Measurements from ENCODE around the gene GPR135. TPM values are rescaled to one million over a fixed set of nuclear protein-coding genes. Genes with fewer than 3 reads are reported as not detected.

The GPR135 gene
- total RNA-seq: 10 to 100 TPM in 1 of 4 donors, 1 to 10 TPM in 3; 5.2 to 12.7 (median 6.1) TPM
- under 1 TPM in 1 of 3 donors, not detected in 2; 0.50 TPM for polyA plus RNA-seq

DNA sequence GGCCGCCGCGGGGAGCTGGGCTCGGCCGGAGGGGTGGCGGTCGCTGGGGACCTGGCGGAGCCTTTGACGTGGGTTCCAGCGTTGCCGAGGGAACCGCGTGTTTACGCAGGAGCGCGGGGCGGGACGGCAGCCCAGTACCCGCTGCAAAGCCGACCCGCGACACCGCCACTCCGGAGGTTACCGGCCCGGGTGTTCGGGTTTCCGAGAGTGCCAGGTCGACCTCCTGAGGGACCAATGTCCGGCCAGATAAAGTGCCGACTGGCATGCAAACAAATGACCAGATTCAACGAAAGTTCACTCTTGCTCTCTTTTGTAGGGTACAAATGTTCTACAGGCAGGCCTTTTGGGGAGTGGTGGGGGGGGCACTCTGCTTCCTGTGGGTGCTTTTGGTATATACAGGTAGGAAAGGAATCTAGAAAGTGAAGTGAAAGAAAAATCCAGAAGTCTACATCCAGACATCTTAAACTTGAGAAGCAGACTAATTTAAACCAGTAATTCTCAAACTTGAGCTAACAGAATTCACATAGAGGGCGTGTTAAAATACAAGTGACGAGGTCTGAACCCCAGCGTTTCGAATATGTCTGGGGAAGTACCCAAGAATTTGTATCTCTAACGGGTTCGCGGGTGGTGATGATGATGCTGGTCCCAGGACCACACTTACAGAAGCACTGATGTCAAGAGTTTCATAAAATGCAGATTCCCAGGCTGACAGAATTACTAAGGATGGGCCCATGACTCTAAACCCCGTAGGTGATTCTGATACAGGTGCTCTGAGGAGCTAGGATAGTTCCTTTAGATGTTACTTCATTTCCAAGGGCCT is at the start of gene GPR135:
GPR135 (minus strand) TSS at position 65 of the 820 bp plus-strand sequence. CDS start 154 bp downstream, outside the sequence.
- Histone ChIP-seq H3K27ac (peak within 1 kb of the TSS; percentile 86 to 87 (median 86)), H3K27me3 (no peaks in the 10 kb centered on the region), H3K9me3 (no peaks in the 10 kb centered on the region), H3K4me3 (peak within 1 kb of the TSS; percentile 53 to 80 (median 72)), H3K4me1 (peaks cover 0 to 19% (median 8%) of the 10 kb centered on the region in 4 donors), H3K36me3 (peaks cover 0 to 5% (median 0%) of the 10 kb centered on the region in 4 donors)
- WGBS, 2 donors: 18 to 19% methylated on average over 40 of the region's 40 CpGs
- DNase-seq: no peak
- TF ChIP-seq EP300 (IDR thresholded peaks at IDR 0.05) (no peak), POLR2A (IDR thresholded peaks at IDR 0.05) (no peak), POLR2AphosphoS5 (IDR thresholded peaks at IDR 0.05) (no peak)
- TF ChIP-seq, protein P1, sequence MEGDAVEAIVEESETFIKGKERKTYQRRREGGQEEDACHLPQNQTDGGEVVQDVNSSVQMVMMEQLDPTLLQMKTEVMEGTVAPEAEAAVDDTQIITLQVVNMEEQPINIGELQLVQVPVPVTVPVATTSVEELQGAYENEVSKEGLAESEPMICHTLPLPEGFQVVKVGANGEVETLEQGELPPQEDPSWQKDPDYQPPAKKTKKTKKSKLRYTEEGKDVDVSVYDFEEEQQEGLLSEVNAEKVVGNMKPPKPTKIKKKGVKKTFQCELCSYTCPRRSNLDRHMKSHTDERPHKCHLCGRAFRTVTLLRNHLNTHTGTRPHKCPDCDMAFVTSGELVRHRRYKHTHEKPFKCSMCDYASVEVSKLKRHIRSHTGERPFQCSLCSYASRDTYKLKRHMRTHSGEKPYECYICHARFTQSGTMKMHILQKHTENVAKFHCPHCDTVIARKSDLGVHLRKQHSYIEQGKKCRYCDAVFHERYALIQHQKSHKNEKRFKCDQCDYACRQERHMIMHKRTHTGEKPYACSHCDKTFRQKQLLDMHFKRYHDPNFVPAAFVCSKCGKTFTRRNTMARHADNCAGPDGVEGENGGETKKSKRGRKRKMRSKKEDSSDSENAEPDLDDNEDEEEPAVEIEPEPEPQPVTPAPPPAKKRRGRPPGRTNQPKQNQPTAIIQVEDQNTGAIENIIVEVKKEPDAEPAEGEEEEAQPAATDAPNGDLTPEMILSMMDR (IDR thresholded peaks at IDR 0.05): no peak
- intact Hi-C loops (cut with DNase I): loop anchor here (2.0 kb wide), 1 partner anchor 19 kb away; the partner anchor contains the start of genes JKAMP and L3HYPDH

DNA sequence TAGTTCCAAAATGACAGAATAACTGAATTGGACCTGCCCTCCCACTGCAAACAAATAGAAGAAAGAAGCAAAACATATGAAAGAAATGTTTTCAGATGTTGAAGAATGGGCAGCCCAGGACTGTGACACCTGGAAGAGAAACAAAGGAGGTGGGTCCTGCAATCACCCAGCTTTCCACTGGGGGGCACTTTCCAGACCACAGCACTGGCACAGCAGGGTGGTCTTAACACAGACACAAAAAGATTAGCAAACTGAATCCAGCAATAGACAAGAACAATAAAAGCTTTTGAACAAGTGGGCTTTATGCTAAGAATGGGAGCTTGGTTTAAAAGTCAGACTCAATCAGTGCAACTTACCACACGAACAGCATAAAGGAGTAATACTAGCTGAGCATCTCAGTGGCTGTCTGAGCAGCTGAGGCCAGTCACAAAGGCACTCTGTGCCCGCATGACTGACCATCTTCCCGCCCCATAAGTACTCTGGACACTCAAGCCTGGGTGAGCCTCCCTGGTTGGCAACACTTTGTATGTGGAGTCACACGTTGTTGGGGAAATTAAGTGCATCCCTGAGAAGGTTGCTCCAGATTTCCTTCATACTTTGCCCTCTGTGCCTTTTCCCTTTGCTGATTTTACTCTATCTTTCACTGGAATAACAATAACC is 46.9 kb upstream of the GPR135 start:
- 47 to 79% methylated on average over 4 of the region's 4 CpGs for WGBS, 2 donors
- H3K4me3 ChIP-seq: no peak overlapping the region
- DNase-seq: no peak
- H3K9me3 ChIP-seq: no peaks in the 10 kb centered on the region
- no peaks in the 10 kb centered on the region for H3K36me3 ChIP-seq
- H3K27me3 ChIP-seq: no peaks in the 10 kb centered on the region
- intact Hi-C loops (cut with DNase I): no loop called here
- TF ChIP-seq POLR2A (IDR thresholded peaks at IDR 0.05): no peak
- TF ChIP-seq EP300 (IDR thresholded peaks at IDR 0.05): no peak
- TF ChIP-seq POLR2AphosphoS5 (IDR thresholded peaks at IDR 0.05): no peak
- TF ChIP-seq, protein P1 (IDR thresholded peaks at IDR 0.05): no peak
- H3K4me1 ChIP-seq: no peaks in the 10 kb centered on the region
- no peak overlapping the region for H3K27ac ChIP-seq

- no peak overlapping the region for H3K27ac ChIP-seq
- no peaks in the 10 kb centered on the region for H3K9me3 ChIP-seq
- intact Hi-C loops (cut with DNase I): no loop called here
- DNase-seq: no peak
- WGBS, 2 donors: 11 to 34% methylated on average over 3 of the region's 3 CpGs
- no peaks in the 10 kb centered on the region for H3K4me1 ChIP-seq
- no peaks in the 10 kb centered on the region for H3K27me3 ChIP-seq
- H3K4me3 ChIP-seq: no peak overlapping the region
- no peaks in the 10 kb centered on the region for H3K36me3 ChIP-seq
- TF ChIP-seq, protein P1 (IDR thresholded peaks at IDR 0.05): no peak
- TF ChIP-seq EP300 (IDR thresholded peaks at IDR 0.05) (no peak), POLR2A (IDR thresholded peaks at IDR 0.05) (no peak), POLR2AphosphoS5 (IDR thresholded peaks at IDR 0.05) (no peak)
Measured at GRCh38 chr14:59510966-59511365, 45.8 kb upstream of the GPR135 start.

DNA sequence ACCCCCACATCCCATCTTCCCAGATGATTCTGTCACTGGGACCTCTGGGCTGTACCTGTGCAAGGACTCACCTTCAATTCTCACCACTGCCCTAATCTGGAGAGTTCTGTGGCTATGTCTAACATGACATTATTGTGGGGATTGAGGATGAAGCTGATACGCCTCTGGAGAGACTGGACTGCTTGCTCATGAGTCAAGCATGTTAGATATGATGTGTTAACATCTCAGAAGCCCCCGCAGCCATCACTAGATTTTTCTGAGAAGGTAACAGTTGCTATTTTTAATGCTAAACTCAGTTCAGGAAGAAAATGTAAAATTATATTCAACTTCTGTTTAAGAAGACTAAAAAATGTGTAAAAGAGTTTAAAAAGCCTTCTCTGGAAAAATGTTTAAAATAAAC is 44.8 kb upstream of the GPR135 start:
- 86 to 92% methylated on average over 2 of the region's 2 CpGs for WGBS, 2 donors
- Histone ChIP-seq H3K27me3 (no peaks in the 10 kb centered on the region), H3K4me1 (no peaks in the 10 kb centered on the region), H3K36me3 (no peaks in the 10 kb centered on the region), H3K27ac (no peak overlapping the region), H3K9me3 (no peaks in the 10 kb centered on the region), H3K4me3 (no peak overlapping the region)
- TF ChIP-seq, protein P1 (IDR thresholded peaks at IDR 0.05): no peak
- TF ChIP-seq POLR2AphosphoS5 (IDR thresholded peaks at IDR 0.05) (no peak), POLR2A (IDR thresholded peaks at IDR 0.05) (no peak), EP300 (IDR thresholded peaks at IDR 0.05) (no peak)
- no peak for DNase-seq
- intact Hi-C loops (cut with DNase I): no loop called here
